Activated CD8-positive, alpha-beta T cell treated with anti-CD3 and anti-CD28 coated beads for 36 hours (primary cell): Measurements from ENCODE around the gene ADAMTS2. TPM values are rescaled to one million over a fixed set of nuclear protein-coding genes. Genes with fewer than 3 reads are reported as not detected.

Experiments
- ATAC-seq: fragments of 200-7000 bp; cut with Tn5 transposase; one replicate; pipeline ENCODE4 v1.10.0; 2021; ENCODE audit warnings: mild to moderate bottlenecking, moderate library complexity
- CTCF ChIA-PET: fragments of 350-600 bp; sonication (Branson Sonifier 250); formaldehyde crosslinking; loops from one replicate; lab custom pipeline; 2021; ENCODE audit warnings: antibody characterized with exemption; lab: Charles Lee
- POLR2A ChIA-PET: fragments of 350-600 bp; sonication (Branson Sonifier 250); formaldehyde crosslinking; loops from one replicate; lab custom pipeline; 2021; ENCODE audit warnings: antibody characterized with exemption; lab: Charles Lee
- DNase-seq: peaks from one replicate; pipeline ENCODE4 v3.0.0-alpha.2; 2020
- H3K27ac Mint-ChIP-seq: one replicate; pipeline ENCODE4 v1.8.0; 2021; ENCODE audit warnings: mild to moderate bottlenecking, mixed read lengths
- H3K27me3 Mint-ChIP-seq: one replicate; pipeline ENCODE4 v1.8.0; 2021; ENCODE audit warnings: mixed read lengths
- H3K36me3 Mint-ChIP-seq: one replicate; pipeline ENCODE4 v1.8.0; 2021; ENCODE audit warnings: low read depth, mixed read lengths
- H3K4me1 Mint-ChIP-seq: one replicate; pipeline ENCODE4 v1.8.0; 2021; ENCODE audit warnings: low read depth, mixed read lengths
- H3K4me3 Mint-ChIP-seq: one replicate; pipeline ENCODE4 v1.8.0; 2021; ENCODE audit warnings: mild to moderate bottlenecking, moderate library complexity, mixed read lengths
- H3K9me3 Mint-ChIP-seq: one replicate; pipeline ENCODE4 v1.8.0; 2021; ENCODE audit warnings: mixed read lengths
- CTCF ChIP-seq: fragments of 200-600 bp; IDR thresholded peaks from one replicate; pipeline ENCODE4 v1.8.0; 2022; ENCODE audit warnings: antibody characterized with exemption, mild to moderate bottlenecking
- intact Hi-C: fragments of 100-400 bp; cut with micrococcal nuclease; formaldehyde crosslinking; loops from one replicate; pipeline ENCODE4 v1.10.0; 2022
- total RNA-seq, 2 experiments: library from RNA; stranded (reverse); gene quantifications; one replicate each; pipeline ENCODE4 v1.2.3, GENCODE V29; 2021

The ADAMTS2 gene
- total RNA-seq, 2 experiments from 2014 or later = not detected

- H3K27ac Mint-ChIP-seq = no peak overlapping the region
- no peak overlapping the region for H3K4me3 Mint-ChIP-seq
- no peak for TF ChIP-seq CTCF
- DNase-seq (no peak), ATAC-seq (no peak)
- CTCF ChIA-PET = no interaction called here
- H3K4me1 Mint-ChIP-seq = no peaks in the 10 kb centered on the region
- H3K36me3 Mint-ChIP-seq = no peaks in the 10 kb centered on the region
- intact Hi-C loops = no loop called here
- peaks cover 10% of the 10 kb centered on the region for H3K9me3 Mint-ChIP-seq
- H3K27me3 Mint-ChIP-seq = no peaks in the 10 kb centered on the region
- POLR2A ChIA-PET = no interaction called here
Observed at GRCh38 chr5:179227580-179228311, 117.5 kb downstream of the ADAMTS2 start.

GRCh38 chr5:179227229-179227579 is 118.1 kb downstream of the ADAMTS2 start:
- no peak for ATAC-seq
- H3K4me1 Mint-ChIP-seq = no peaks in the 10 kb centered on the region
- H3K36me3 Mint-ChIP-seq = no peaks in the 10 kb centered on the region
- H3K4me3 Mint-ChIP-seq = no peak overlapping the region
- H3K27me3 Mint-ChIP-seq = no peaks in the 10 kb centered on the region
- ChIA-PET POLR2A (no interaction called here), CTCF (no interaction called here)
- no peak for DNase-seq
- no peak overlapping the region for H3K27ac Mint-ChIP-seq
- intact Hi-C loops = no loop called here
- peaks cover 10% of the 10 kb centered on the region for H3K9me3 Mint-ChIP-seq
- TF ChIP-seq CTCF = no peak

GRCh38 chr5:179226696-179227095 is 118.6 kb downstream of the ADAMTS2 start:
- POLR2A ChIA-PET = no interaction called here
- DNase-seq (no peak), ATAC-seq (no peak)
- Mint-ChIP-seq H3K9me3 (peaks cover 10% of the 10 kb centered on the region), H3K4me1 (no peaks in the 10 kb centered on the region), H3K4me3 (no peak overlapping the region), H3K36me3 (no peaks in the 10 kb centered on the region), H3K27ac (no peak overlapping the region), H3K27me3 (no peaks in the 10 kb centered on the region)
- CTCF ChIA-PET = no interaction called here
- TF ChIP-seq CTCF = no peak
- intact Hi-C loops = no loop called here

- ChIA-PET CTCF (no interaction called here), POLR2A (no interaction called here)
- Mint-ChIP-seq H3K27ac (no peak overlapping the region), H3K4me3 (no peak overlapping the region), H3K9me3 (peaks cover 10% of the 10 kb centered on the region), H3K36me3 (no peaks in the 10 kb centered on the region), H3K27me3 (peaks cover 1% of the 10 kb centered on the region), H3K4me1 (no peaks in the 10 kb centered on the region)
- no peak for ATAC-seq
- intact Hi-C loops = no loop called here
- no peak for TF ChIP-seq CTCF
- DNase-seq = no peak
Observed at GRCh38 chr5:179225387-179225786, 119.9 kb downstream of the ADAMTS2 start.

- no peaks in the 10 kb centered on the region for H3K4me1 Mint-ChIP-seq
- peaks cover 10% of the 10 kb centered on the region for H3K9me3 Mint-ChIP-seq
- no peak for ATAC-seq
- POLR2A ChIA-PET = no interaction called here
- intact Hi-C loops = no loop called here
- no peak for TF ChIP-seq CTCF
- H3K27ac Mint-ChIP-seq = no peak overlapping the region
- CTCF ChIA-PET = no interaction called here
- peaks cover 1% of the 10 kb centered on the region for H3K27me3 Mint-ChIP-seq
- DNase-seq = no peak
- no peaks in the 10 kb centered on the region for H3K36me3 Mint-ChIP-seq
- no peak overlapping the region for H3K4me3 Mint-ChIP-seq
Observed at GRCh38 chr5:179224741-179225140, 120.5 kb downstream of the ADAMTS2 start.
